Natural killer cell treated with Interleukin-12 subunit alpha and Interleukin-12 subunit beta and Interleukin-15 and Interleukin-18, amount 100 ng/mL, for 72 hours (primary cell): Measurements from ENCODE around the gene KNSTRN. TPM values are rescaled to one million over a fixed set of nuclear protein-coding genes. Genes with fewer than 3 reads are reported as not detected.

ENCODE experiments used
- ATAC-seq, 2 donors: fragments of 150-1000 bp; cut with Tn5 transposase in 1 of 2; sonication (Bioruptor Pico), chemical (Tn5 transposase) in 1 of 2; 2 replicates each; pipeline ENCODE4 v1.10.0; 2021
- DNase-seq: peaks from one replicate; pipeline ENCODE4 v3.0.0; 2022; ENCODE audit warnings: low spot score
- H3K27ac Mint-ChIP-seq, 2 donors: 1 replicate in 1 of 2; 2 replicates in 1 of 2; pipeline ENCODE4 v1.8.0; 2022; ENCODE audit warnings: mixed read lengths in 2 of 2, mild to moderate bottlenecking in 1 of 2, moderate library complexity in 1 of 2
- H3K27me3 Mint-ChIP-seq, 2 donors: 1 replicate in 1 of 2; 2 replicates in 1 of 2; pipeline ENCODE4 v1.8.0; 2022; ENCODE audit warnings: mixed read lengths in 2 of 2
- H3K36me3 Mint-ChIP-seq: one replicate; pipeline ENCODE4 v1.8.0; 2022; ENCODE audit warnings: mixed read lengths
- H3K4me1 Mint-ChIP-seq, 2 donors: 1 replicate in 1 of 2; 2 replicates in 1 of 2; pipeline ENCODE4 v1.8.0; 2022; ENCODE audit warnings: low read depth in 2 of 2, mixed read lengths in 2 of 2, mild to moderate bottlenecking in 1 of 2
- H3K4me3 Mint-ChIP-seq: one replicate; pipeline ENCODE4 v1.8.0; 2022; ENCODE audit warnings: mixed read lengths
- H3K9me3 Mint-ChIP-seq: 2 replicates; pipeline ENCODE4 v1.8.0; 2022; ENCODE audit warnings: mixed read lengths
- total RNA-seq, 2 donors: library from RNA; stranded (reverse); gene quantifications; one replicate each; pipeline ENCODE4 v1.2.3, GENCODE V29; 2022

KNSTRN gene
- total RNA-seq, 2 donors from 2014 or later = 32.4 to 75.1 TPM

DNA sequence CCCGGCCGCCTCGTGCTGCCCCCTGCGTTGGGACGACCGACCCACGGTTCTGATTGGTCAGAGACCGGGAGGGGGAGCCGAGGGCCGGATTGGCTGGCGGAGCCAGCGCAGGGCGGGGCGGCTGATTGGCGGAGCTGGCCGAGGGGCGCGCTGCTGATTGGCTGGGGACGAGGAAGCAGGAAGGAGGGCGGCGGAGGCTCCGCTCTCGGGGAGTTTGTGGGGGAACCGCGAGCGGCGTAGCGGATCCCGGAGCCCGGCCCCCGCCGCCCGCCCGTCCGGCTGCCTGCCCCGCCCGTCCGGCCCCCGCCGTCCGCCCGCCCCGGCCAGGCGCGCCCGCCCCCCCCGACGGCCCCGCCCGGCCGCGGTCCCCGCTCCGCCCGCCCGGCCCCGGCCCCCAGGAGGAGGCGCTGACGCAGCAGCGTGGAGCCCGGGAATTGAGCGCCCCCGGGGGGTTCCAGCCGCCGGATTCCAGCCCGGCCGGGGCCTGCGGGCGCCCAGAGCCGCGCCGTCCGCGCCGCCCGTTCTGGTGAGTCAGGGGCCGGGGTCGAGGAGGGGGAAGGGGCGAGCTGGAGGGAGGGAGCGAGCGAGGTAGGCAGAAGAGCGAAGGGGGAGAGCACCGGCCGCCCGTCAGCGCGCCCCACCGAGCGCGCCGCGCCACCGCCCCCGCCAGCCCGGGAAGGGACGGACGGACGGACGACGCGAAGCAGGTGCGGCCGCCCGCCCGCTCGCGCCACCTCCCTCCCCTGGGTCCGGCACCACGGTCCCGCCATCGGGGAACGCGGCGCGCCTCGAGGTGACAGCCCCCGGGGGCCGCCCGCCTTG is 58.4 kb downstream of the KNSTRN start, which contains the start of gene BAHD1:
TSS of gene BAHD1 (plus strand) at position 211 of the 822 bp plus-strand sequence. CDS start 17,512 bp downstream, outside the sequence.
- Mint-ChIP-seq H3K9me3 (no peaks in the 10 kb centered on the region), H3K36me3 (no peaks in the 10 kb centered on the region), H3K27me3 (peaks cover under 1 to 20% of the 10 kb centered on the region in 2 donors), H3K27ac (peak within 1 kb of the TSS; percentile 71 to 86), H3K4me3 (peak within 1 kb of the TSS; percentile 95), H3K4me1 (peaks cover 42 to 47% of the 10 kb centered on the region in 2 donors)
- peak; percentile 95 to 96 for ATAC-seq
- DNase-seq = peak; percentile 98

- Mint-ChIP-seq H3K4me1 (peaks cover 42 to 43% of the 10 kb centered on the region in 2 donors), H3K9me3 (no peaks in the 10 kb centered on the region), H3K4me3 (peak overlapping the region; percentile 80), H3K36me3 (no peaks in the 10 kb centered on the region), H3K27me3 (peaks cover 0 to 16% of the 10 kb centered on the region in 2 donors), H3K27ac (peak overlapping the region; percentile 43 to 71)
- ATAC-seq (no peak), DNase-seq (no peak)
Observed at GRCh38 chr15:40441565-40442531, 59.3 kb downstream of the KNSTRN start.

- Mint-ChIP-seq H3K36me3 (no peaks in the 10 kb centered on the region), H3K4me1 (peaks cover 37 to 42% of the 10 kb centered on the region in 2 donors), H3K4me3 (peak overlapping the region; percentile 80), H3K27me3 (peaks cover 0 to 8% of the 10 kb centered on the region in 2 donors), H3K9me3 (no peaks in the 10 kb centered on the region), H3K27ac (peak overlapping the region; percentile 45 to 71)
- DNase-seq (no peak), ATAC-seq (no peak)
Observed at GRCh38 chr15:40443255-40443654, 60.7 kb downstream of the KNSTRN start.

DNA sequence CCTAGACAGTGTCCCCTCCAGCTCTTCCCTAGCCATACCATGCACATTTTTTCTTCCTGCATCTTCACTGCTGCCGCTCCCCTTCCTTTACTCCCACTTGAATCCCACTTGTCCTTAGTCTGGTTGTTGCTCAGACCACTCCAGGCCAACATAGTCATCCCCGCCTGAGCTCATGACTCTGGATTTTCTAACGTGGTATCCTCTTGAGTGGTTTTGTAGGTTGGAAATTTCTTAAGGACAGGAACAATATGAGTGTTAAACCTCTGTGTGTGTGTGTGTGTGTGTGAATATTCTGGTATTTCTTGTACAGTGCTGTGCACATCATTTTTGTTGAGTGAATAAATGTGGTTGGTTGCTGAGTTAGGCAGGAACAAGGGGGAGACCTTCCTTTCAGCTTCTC is 61.3 kb downstream of the KNSTRN start:
- peaks cover 37 to 42% of the 10 kb centered on the region in 2 donors for H3K4me1 Mint-ChIP-seq
- H3K27ac Mint-ChIP-seq = no peak overlapping the region

More for the DNA sequence above, 61.3 kb downstream of the KNSTRN start:
- Mint-ChIP-seq H3K36me3 (no peaks in the 10 kb centered on the region), H3K4me3 (peak overlapping the region; percentile 38), H3K27me3 (peaks cover 0 to 3% of the 10 kb centered on the region in 2 donors), H3K9me3 (no peaks in the 10 kb centered on the region)
- DNase-seq (no peak), ATAC-seq (no peak)

Other genes starting within 250 kb of the KNSTRN start
- gene BUB1B, start 221.7 kb upstream of the KNSTRN start, total RNA-seq = 10 to 100 TPM; 19.4 to 70.8 TPM
- gene PAK6, start 143.7 kb upstream of the KNSTRN start, total RNA-seq = 1 to 10 TPM; 1.9 to 2.9 TPM
- gene ANKRD63, start 99.7 kb upstream of the KNSTRN start, total RNA-seq = not detected
- 100 to 1,000 TPM in 1 of 2 donors, 10 to 100 TPM in 1; 90.5 to 109 TPM for gene PLCB2, start 74.8 kb upstream of the KNSTRN start, total RNA-seq
- 10 to 100 TPM; 16.7 to 17.5 TPM for gene INAFM2, start 59.0 kb upstream of the KNSTRN start, total RNA-seq
- under 1 TPM; 0.29 to 0.47 TPM for gene CCDC9B, start 41.8 kb upstream of the KNSTRN start, total RNA-seq
- gene PHGR1, start 31.7 kb upstream of the KNSTRN start, total RNA-seq = not detected
- under 1 TPM; 0.25 to 1.00 TPM for gene DISP2, start 24.5 kb upstream of the KNSTRN start, total RNA-seq
- 100 to 1,000 TPM in 1 of 2 donors, 10 to 100 TPM in 1; 63.3 to 111 TPM for gene IVD, start 23.1 kb downstream of the KNSTRN start, total RNA-seq
- 10 to 100 TPM; 27.9 to 29.2 TPM for gene BAHD1, start 58.2 kb downstream of the KNSTRN start, total RNA-seq
- gene CHST14, start 88.3 kb downstream of the KNSTRN start, total RNA-seq = 10 to 100 TPM in 1 of 2 donors, 1 to 10 TPM in 1; 9.1 to 14.7 TPM
- gene CCDC32, start 182.3 kb downstream of the KNSTRN start, total RNA-seq = 10 to 100 TPM; 49.0 to 52.5 TPM
- gene RPUSD2, start 186.6 kb downstream of the KNSTRN start, total RNA-seq = 10 to 100 TPM; 14.3 to 19.0 TPM
- gene KNL1, start 211.5 kb downstream of the KNSTRN start, total RNA-seq = 10 to 100 TPM; 20.1 to 48.6 TPM